Activated naive CD8-positive, alpha-beta T cell treated with anti-CD3 and anti-CD28 coated beads, Interleukin-2, amount 10 ng/mL, durations not matched to agents 7 days and 5 days (primary cell): ENCODE data around the gene HOXA2. TPM values are rescaled to one million over a fixed set of nuclear protein-coding genes. Genes with fewer than 3 reads are reported as not detected.

Experiments used
- ATAC-seq: fragments of 150-1000 bp; cut with Tn5 transposase; one replicate; pipeline ENCODE4 v1.10.0; 2021; ENCODE audit warnings: low read depth, moderate library complexity
- POLR2A ChIA-PET: fragments of 350-600 bp; sonication (Branson Sonifier 250); formaldehyde crosslinking; loops from one replicate; lab custom pipeline; 2021; ENCODE audit warnings: antibody characterized with exemption; lab: Charles Lee
- DNase-seq: peaks from one replicate; pipeline ENCODE4 v3.0.0; 2021
- H3K27ac Mint-ChIP-seq: one replicate; pipeline ENCODE4 v1.8.0; 2022; ENCODE audit warnings: mild to moderate bottlenecking, mixed read lengths
- H3K27me3 Mint-ChIP-seq: one replicate; pipeline ENCODE4 v1.8.0; 2022; ENCODE audit warnings: mild to moderate bottlenecking, moderate library complexity, mixed read lengths
- H3K36me3 Mint-ChIP-seq: one replicate; pipeline ENCODE4 v1.8.0; 2021; ENCODE audit warnings: mild to moderate bottlenecking, mixed read lengths
- H3K4me1 Mint-ChIP-seq: one replicate; pipeline ENCODE4 v1.8.0; 2021; ENCODE audit warnings: mixed read lengths
- H3K4me3 Mint-ChIP-seq: one replicate; pipeline ENCODE4 v1.8.0; 2022; ENCODE audit warnings: mild to moderate bottlenecking, moderate library complexity, mixed read lengths
- H3K9me3 Mint-ChIP-seq: one replicate; pipeline ENCODE4 v1.8.0; 2021; ENCODE audit warnings: mixed read lengths
- total RNA-seq, 2 experiments: library from RNA; stranded (reverse); gene quantifications; one replicate each; pipeline ENCODE4 v1.2.3, GENCODE V29; 2021

HOXA2 gene
- total RNA-seq, 2 experiments from 2014 or later: not detected

DNA sequence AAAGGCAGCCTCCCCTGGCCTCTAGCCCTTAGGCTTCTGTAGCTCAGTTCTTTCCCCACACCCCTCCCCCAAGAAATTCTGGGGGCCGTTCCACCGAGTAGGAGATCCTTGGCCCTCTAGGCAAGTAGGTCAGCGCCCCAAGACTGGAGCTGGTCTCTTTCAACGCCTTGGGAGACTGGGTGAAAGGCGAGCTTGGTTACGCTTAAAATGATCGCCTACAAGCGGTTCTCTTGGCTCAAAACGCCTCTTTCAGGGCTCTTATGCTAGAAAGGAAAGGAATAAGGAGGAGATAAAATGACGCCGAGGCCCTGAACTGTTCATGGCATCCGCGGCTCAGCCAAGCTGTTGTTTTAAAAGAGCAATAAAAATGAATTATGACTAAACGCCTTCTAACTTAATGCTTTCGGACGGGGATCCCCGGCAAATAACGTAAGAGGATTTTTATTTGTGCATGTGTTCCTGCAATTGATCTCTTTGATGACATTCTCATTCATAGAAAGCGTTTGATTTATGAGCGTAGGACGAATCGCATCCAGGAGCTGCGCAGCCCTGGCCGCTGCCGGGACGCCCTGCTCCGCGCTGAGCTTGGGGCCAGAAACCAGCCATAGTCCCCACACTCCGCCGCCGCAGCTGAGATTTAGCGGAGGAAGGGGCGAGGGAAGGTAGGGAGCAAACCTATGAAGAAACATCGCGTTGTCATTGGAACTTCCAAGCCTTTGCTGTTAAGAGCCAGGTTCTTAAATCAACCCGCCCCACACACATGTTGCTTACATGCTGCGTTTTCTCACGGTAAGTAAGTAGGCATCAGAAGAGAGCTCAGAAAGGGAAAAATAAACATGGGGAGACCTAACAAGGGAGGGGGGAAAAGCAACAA lies 3.7 kb downstream of the HOXA2 start:
- ATAC-seq (no peak), DNase-seq (no peak)
- Mint-ChIP-seq H3K27ac (no peak overlapping the region), H3K27me3 (peaks cover 87% of the 10 kb centered on the region), H3K36me3 (peaks cover 4% of the 10 kb centered on the region), H3K9me3 (no peaks in the 10 kb centered on the region), H3K4me1 (peaks cover 12% of the 10 kb centered on the region), H3K4me3 (no peak overlapping the region)
- POLR2A ChIA-PET: interaction anchor here (0.5 to 1.4 kb wide), 2 partner anchors 32 to 577 kb away, joined by 3 read pairs; no protein-coding TSS in a partner anchor

DNA sequence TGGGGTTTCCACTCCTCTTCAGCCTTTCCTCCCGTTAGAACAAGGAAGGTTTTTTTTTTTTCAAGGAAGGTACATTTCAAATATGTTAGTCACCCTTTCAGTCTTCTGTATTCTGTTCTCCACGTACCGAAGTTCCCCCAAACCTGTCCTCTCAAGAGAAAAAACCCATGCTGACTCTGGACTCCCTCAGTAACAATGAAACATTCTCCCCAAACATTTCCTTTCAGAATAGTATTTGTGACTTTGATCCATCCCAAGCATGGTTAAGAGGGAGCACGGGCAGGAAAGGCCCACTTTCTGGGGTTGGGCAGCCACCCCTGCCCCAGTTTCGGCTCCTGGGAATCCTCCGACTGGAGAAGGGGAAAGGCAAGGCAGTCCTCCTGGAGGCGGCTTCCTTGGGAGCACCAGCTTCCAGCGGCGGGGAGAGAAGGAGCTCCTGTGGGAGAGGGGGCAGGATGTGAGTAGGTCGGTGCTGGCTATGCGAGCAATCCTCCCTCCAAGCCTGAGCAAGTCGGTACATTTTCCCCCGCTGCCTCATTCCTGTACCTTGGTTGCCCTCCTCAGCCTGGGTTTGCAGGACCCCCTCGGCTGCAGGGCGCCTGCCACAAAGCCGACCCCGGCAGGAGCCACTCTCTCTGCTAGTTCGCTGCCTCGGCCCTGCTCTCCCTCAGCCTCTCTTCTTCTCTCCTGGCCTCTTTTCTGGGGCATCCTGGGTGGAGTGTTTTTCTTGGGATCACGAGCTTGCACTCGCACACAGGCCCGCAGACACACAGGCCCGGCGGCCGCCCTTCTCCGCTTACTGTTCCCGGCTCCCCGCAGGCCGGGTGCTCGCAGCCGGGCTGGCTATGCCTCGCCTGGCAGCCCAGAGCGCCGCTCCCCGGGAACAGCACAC lies 4.6 kb downstream of the HOXA2 start:
- no peaks in the 10 kb centered on the region for H3K9me3 Mint-ChIP-seq
- peaks cover 12% of the 10 kb centered on the region for H3K4me1 Mint-ChIP-seq
- peaks cover 87% of the 10 kb centered on the region for H3K27me3 Mint-ChIP-seq
- POLR2A ChIA-PET: interaction anchor here (0.7 to 1.6 kb wide), 3 partner anchors 33 to 66 kb away, joined by 3 to 6 read pairs (median 5); no protein-coding TSS in a partner anchor
- no peak overlapping the region for H3K27ac Mint-ChIP-seq
- ATAC-seq (no peak), DNase-seq (no peak)
- no peak overlapping the region for H3K4me3 Mint-ChIP-seq
- H3K36me3 Mint-ChIP-seq: peaks cover 4% of the 10 kb centered on the region

DNA sequence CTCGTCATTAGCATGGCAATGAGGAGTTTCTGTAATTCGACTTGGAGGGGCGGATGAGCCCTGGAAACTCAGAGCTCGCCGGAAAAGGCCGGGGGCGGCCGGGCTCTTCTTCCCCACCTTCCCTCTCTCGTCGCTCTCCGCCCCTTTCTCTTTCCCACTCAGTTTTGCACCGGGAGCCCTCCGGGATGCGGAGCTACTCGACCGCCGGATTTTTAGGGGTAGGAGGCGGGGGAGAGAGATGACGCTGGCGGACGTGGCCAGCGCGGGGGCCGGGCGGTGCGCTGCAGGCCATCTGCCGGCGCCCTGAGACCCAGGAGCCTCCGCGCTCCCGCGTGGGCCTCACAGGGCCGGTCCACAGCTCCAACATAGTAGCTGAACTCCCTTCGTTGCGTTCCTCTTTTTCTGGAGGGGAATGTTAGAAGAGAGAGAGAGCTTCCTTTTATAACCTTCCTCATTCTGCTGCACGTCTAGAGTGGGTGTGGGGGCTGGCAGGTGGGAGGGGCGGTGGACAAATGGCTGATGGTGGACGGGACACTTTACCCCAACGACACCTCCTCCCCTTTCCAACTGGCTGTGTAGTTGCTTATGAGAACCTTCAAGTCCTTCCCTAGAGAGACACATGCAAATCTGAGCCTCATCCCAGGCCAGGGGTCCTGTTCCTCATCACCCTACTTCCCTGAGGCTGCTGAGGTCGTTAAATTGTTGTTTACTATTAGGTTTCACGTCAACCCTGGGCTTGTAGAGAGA lies 5.5 kb downstream of the HOXA2 start:
- Mint-ChIP-seq H3K27ac (no peak overlapping the region), H3K36me3 (peaks cover 2% of the 10 kb centered on the region), H3K9me3 (no peaks in the 10 kb centered on the region), H3K4me1 (peaks cover 10% of the 10 kb centered on the region), H3K4me3 (peak overlapping the region; percentile 91), H3K27me3 (peaks cover 88% of the 10 kb centered on the region)
- ATAC-seq (peak; percentile 6), DNase-seq (peak; percentile 44)
- POLR2A ChIA-PET: interaction anchor here (0.6 to 1.6 kb wide), 6 partner anchors 34 to 644 kb away, joined by 3 to 6 read pairs (median 3); no protein-coding TSS in a partner anchor

DNA sequence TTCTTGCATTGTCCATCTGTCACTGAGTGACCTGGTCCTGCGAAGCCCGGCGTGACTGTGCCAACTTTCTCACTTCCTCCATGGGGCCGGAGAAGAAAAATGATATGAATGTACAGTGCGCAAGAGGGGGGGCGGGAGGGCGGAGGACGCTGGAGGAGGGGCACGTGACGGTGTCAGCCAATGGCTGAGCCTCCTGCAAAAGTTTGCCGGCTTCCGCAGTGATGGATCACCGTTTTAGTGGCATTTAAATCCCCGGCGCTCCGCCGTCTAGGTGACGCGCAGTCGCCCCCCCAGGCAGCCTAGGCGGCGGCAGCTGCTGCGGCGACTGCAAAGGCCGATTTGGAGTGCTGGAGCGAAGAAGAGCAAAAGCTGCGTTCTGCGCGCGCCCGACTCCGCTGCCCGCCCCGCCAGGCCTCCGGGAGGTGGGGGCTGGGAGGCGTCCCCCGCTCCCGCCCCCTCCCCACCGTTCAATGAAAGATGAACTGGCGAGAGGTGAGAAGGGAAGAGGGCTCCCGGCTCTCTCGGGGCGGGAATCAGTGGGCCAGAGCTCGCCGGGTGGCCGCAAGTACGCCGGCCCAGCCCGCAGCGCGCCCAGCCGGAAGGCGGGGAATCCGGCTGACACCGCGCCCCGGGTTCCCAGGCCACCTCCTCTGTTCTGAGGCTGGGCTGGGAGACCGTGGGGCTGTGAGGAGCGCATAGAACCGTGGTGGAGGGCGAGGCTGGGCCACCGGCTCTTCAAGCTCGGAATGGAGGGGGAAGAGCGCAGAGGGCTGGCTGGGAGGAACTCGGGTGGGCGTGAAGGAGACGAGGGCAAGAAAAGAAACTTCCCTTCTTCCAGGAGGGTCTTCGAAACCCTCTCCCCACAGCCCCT lies 6.4 kb downstream of the HOXA2 start, which contains the start of gene HOXA1:
Gene HOXA1, minus strand, starts transcription at position 104 of the 871 bp plus-strand sequence. Its CDS starts 88 bp downstream, at position 16.
- POLR2A ChIA-PET: interaction anchor here (0.6 to 1.6 kb wide), 4 partner anchors 35 to 645 kb away, joined by 3 to 6 read pairs (median 3); no protein-coding TSS in a partner anchor
- Mint-ChIP-seq H3K27me3 (peaks cover 88% of the 10 kb centered on the region), H3K27ac (peak within 1 kb of the TSS; percentile 71), H3K36me3 (peaks cover 2% of the 10 kb centered on the region), H3K4me3 (peak within 1 kb of the TSS; percentile 91), H3K9me3 (no peaks in the 10 kb centered on the region), H3K4me1 (peaks cover 10% of the 10 kb centered on the region)
- DNase-seq (peak; percentile 74), ATAC-seq (peak; percentile 94)

DNA sequence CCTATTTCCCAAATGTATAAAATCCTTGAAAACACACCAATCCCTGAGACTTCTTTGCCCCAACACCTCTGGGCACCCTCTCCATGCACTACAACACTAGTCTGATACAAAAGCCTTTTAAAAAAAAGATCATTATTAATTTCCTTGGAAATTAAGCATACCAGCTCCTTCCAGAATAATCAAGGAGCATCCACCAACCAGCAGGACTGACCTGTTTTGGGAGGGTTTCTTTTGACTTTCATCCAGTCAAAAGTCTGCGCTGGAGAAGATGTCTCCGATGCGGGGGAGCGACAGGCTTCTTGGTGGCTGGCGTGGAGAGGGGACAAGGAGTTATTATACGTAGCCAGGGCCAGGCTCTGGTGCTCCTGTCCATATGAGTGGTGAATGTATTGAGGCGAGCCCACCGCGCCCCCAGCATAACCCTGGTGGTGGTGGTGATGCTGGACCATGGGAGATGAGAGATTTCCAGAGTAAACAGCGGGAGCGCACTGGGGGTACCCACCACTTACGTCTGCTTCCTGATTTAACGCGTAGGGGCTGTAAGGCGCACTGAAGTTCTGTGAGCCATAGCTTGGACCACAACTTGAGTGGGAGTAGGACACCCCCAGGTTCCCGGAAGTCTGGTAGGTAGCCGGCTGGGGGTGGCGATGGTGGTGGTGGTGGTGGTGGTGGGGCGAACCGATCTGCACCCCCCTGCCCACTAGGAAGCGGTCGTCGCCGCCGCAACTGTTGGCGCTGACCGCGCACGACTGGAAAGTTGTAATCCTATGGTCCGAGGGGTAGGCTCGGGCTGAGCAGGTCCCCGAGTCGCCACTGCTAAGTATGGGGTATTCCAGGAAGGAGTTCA lies 7.2 kb downstream of the HOXA2 start:
- POLR2A ChIA-PET: no interaction called here
- Mint-ChIP-seq H3K9me3 (no peaks in the 10 kb centered on the region), H3K27me3 (peaks cover 88% of the 10 kb centered on the region), H3K27ac (peak overlapping the region; percentile 71), H3K4me3 (peak overlapping the region; percentile 91), H3K36me3 (peaks cover 2% of the 10 kb centered on the region), H3K4me1 (peaks cover 10% of the 10 kb centered on the region)
- DNase-seq: no peak
- no peak for ATAC-seq

DNA sequence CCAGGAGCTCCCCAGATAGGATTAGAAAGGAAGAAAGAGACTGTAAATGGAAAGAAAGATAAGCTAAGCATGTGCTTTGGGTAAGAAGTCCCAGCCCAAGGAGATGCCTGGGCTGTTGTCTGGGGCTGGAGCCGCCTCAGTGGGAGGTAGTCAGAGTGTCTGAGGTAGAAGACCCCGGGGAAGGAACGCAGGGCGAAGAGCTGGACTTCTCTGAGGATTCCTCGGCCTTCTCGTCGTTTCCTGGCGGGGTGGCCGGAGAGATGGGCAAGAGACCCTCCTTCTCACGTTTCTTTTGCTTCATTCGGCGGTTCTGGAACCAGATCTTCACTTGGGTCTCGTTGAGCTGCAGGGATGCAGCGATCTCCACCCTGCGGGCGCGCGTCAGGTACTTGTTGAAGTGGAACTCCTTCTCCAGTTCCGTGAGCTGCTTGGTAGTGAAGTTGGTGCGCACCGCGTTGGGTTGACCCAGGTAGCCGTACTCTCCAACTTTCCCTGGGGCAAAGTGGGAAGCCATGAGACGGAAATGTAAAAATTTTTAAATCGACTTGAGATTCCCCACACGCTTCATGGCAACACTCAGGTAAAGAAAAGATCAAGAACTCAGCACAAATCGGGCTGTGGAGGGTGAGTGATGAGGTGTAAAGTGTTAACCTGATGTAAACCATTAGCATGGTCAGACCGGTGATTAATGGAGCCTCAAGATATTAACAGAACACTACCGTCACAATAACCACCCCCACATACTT lies 8.0 kb downstream of the HOXA2 start:
- H3K4me3 Mint-ChIP-seq: no peak overlapping the region
- peaks cover under 1% of the 10 kb centered on the region for H3K36me3 Mint-ChIP-seq
- H3K4me1 Mint-ChIP-seq: peaks cover 10% of the 10 kb centered on the region
- ATAC-seq: no peak
- no peak overlapping the region for H3K27ac Mint-ChIP-seq
- DNase-seq: no peak
- no peaks in the 10 kb centered on the region for H3K9me3 Mint-ChIP-seq
- peaks cover 89% of the 10 kb centered on the region for H3K27me3 Mint-ChIP-seq
- POLR2A ChIA-PET: no interaction called here

DNA sequence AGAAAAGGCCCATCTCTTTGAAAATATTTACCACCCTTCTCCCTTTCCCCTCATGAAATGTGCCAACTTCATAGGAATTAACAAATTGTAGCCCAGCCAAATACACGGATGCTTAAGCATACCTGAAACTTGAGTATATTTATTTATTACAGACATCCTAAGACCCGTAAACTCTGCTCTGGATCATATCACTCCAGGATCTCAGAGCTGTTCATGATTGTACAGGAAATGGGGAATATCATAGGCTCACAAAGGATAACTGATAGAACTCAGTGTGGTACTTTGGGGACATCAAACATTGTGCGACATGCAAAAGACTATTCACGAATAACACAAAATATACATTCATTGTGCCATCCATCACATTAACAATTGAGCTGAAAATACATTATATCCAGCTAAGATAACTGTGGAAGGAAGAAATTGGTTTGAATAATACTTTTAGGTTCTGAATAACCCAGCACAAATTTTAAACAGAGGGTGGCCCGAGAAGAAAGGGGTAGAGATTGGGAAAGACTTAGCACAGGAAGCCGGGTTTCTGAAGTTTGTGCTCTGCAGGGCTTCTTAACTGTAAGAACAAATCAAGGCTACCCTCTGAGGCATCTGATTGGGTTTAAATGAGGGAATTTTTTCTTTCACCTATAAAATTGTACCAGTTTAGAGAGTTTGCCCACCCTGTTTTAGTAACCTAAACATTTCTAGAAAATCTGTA lies 9.1 kb downstream of the HOXA2 start:
- no peak for ATAC-seq
- no peaks in the 10 kb centered on the region for H3K36me3 Mint-ChIP-seq
- peaks cover 10% of the 10 kb centered on the region for H3K4me1 Mint-ChIP-seq
- no peak for DNase-seq
- peaks cover 89% of the 10 kb centered on the region for H3K27me3 Mint-ChIP-seq
- H3K9me3 Mint-ChIP-seq: no peaks in the 10 kb centered on the region
- H3K27ac Mint-ChIP-seq: no peak overlapping the region
- H3K4me3 Mint-ChIP-seq: no peak overlapping the region
- POLR2A ChIA-PET: no interaction called here

DNA sequence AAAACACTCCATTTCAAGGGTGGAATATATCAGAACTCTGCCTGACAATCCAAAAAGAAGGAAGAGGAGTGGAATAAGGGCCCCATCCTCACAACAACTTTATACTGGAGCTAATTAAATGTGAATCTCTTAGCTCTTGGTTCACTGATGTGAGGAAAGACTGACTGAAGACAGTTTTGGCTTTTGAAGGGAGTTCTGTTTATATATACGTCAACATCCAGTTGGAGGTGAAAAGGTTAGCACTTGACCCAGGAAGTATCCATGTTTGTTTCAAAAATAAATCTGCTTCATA lies 9.7 kb downstream of the HOXA2 start:
- DNase-seq (no peak), ATAC-seq (no peak)
- Mint-ChIP-seq H3K36me3 (no peaks in the 10 kb centered on the region), H3K9me3 (no peaks in the 10 kb centered on the region), H3K4me3 (no peak overlapping the region), H3K4me1 (peaks cover 10% of the 10 kb centered on the region), H3K27me3 (peaks cover 87% of the 10 kb centered on the region), H3K27ac (no peak overlapping the region)
- POLR2A ChIA-PET: interaction anchor here (0.5 kb wide), 1 partner anchor 141 kb away, joined by 3 read pairs; no protein-coding TSS in a partner anchor

DNA sequence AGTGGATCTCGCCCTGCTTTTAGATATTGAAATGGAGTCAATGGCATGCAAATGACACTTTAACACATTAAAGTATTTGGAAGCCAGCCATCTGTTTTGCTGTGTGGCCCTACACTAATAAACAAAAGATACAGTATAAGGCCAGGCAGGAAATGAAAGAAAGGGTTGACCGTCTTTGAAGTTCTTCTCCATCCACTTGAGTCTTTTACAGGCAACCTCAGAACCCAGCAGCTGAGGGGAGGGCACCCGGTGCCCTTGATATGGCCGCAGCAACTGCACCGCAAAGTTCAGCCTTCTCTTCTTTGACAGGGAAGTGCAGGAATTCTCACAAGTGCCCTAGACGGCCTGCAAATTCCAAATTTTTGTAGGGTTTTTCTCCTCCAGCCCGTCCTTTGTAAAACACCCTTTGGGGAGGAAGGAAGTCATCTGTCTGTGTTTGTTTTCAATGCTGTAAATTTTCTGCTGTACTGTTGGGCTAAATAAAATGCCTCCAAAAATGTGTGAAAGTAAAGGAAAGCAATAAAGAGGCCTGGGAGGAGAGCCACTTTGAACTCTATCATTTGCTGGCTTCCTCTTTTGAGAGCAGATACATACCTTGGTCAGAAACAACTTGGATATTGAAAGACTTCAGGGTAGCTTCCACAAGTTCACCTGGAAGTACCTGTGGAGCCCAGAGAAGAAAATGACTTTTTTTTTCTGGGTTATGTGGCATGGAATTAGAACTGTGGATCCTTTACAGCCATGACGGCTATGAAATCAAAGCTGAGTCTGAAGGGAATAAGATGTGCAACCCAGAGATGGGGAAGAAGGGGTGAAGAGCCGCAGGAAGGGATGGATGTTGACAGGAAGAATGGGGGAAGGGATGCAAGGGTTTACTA lies 10.3 kb downstream of the HOXA2 start:
- Mint-ChIP-seq H3K27me3 (peaks cover 87% of the 10 kb centered on the region), H3K4me3 (no peak overlapping the region), H3K9me3 (no peaks in the 10 kb centered on the region), H3K4me1 (peaks cover 8% of the 10 kb centered on the region), H3K36me3 (no peaks in the 10 kb centered on the region), H3K27ac (no peak overlapping the region)
- DNase-seq: no peak
- no peak for ATAC-seq
- POLR2A ChIA-PET: interaction anchor here (0.5 kb wide), 1 partner anchor 142 kb away, joined by 3 read pairs; no protein-coding TSS in a partner anchor

DNA sequence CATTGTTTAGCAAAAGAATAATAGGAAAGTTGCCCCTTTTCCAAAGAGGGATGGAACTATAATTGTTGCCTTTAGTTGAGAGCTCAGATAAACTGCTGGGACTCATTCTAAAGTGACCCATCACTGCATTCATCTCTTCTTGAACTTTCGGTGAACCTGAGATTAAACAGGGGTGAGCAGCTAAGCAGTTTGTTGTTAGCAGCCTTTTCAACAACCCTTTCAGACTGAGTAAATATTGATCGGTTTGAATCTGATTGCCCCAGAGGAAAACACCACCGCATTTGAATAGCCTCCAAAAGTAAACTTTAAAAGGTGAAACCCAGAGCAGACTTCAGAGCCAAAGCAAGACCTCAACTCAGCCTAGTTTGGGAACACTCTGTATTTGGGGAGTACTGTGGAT lies 11.4 kb downstream of the HOXA2 start:
- ATAC-seq (no peak), DNase-seq (no peak)
- Mint-ChIP-seq H3K36me3 (no peaks in the 10 kb centered on the region), H3K27ac (no peak overlapping the region), H3K27me3 (peaks cover 93% of the 10 kb centered on the region), H3K9me3 (no peaks in the 10 kb centered on the region), H3K4me1 (peaks cover 6% of the 10 kb centered on the region), H3K4me3 (no peak overlapping the region)
- POLR2A ChIA-PET: no interaction called here
